Amygdala (tissue), 56 donors: ENCODE data around the gene TMEM247.
"Not testable (repeated sequence)": the region's sequence is repeated elsewhere in the genome, so short reads cannot be mapped to it uniquely, and the experiment has no call there.

Experiments
- DNase-seq, 56 donors: peaks; one replicate each; lab custom pipeline; 2025; lab: John Stamatoyannopoulos, UW

TMEM247 gene

GRCh38 chr2:46458763-46459500, 20.4 kb upstream of the TMEM247 start:
- peak in 1 of 56 donors; percentile 4 for DNase-seq

DNA sequence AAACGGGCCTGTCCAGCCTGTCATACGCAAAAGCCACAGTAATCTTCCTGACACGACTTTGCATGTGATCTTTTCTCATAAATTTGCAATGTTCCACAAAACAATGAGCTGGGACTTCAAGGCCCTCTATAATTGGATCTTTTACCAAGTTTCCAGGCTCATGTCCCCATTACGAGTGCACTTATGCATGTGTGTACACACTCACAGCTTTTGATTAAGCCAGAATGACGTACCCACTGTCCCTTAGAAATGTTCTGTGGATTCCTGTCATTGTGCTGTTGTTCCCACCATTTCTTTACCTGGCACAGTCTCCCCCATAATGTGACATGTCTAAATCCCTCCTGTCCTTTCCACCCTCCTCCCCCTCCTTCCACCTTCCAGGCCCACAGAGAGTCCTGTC, 19.7 kb upstream of the TMEM247 start:
- no peak for DNase-seq

GRCh38 chr2:46460241-46460921, 19.0 kb upstream of the TMEM247 start:
- DNase-seq: peak in 54 of 56 donors; percentile 42 to 90 (median 78)

- DNase-seq: peak in 52 of 56 donors; percentile 18 to 87 (median 61)
These were observed 18.2 kb upstream of the TMEM247 start for GRCh38 chr2:46461011-46461674.

- DNase-seq: peak in 5 of 56 donors; percentile 37 to 46 (median 40)
These were observed 17.6 kb upstream of the TMEM247 start for GRCh38 chr2:46461709-46462171.

DNA sequence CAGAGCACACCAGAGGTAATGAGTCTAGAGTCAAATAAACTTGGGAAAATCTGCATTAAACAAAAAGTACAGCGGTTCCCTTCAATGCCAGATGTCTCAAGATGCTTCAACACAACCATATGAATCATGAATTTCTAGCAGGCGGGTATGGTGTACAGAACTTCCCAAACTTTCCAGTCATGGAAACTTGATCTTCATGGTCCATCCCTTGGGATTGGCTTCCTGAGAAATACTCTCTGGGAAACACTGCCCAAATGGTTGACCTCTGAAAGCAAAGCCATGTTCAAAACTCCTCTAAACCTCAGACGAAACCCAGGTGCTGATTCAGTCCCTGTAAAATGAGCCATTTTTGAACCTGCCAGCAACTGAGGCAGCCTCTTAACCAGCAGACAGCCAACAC, 16.4 kb upstream of the TMEM247 start:
- no peak for DNase-seq

DNA sequence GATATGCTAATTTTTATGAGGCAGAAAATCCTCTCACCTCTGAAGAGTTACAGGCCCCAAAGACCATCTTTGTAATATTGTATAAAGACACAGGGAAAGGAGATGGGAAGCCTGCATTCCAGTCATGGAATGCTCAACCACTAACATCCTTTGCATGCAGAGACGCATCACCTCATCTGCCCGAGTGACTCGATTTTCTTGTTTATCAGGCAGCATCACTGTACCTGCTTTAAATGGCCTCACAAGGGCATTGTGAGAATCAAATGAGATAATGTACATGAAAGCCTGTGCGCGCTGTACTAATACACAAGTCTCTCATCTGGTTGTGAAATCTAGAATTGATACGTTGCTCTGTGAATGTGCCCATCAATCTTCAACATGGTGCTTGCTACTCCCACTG, 10.2 kb upstream of the TMEM247 start:
- DNase-seq: no peak

DNA sequence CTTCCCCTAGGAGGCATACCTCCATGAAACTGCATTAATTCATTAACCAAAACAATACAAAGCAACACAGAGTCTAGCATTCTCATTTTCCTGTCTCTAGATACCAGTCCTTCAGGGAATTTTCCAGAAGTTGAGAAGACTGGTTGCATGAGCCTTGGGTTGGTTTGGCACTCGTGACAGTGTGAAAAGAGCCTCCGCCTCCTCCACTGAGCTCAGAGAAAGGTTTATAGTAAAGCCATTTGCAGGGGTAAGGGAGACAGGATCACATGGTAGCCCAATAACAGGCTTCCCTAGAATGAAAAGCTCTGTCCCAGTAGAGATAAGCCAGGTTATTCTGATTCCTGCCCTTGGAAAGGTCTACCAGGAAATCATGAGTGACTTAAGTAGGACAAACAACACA, 9.7 kb upstream of the TMEM247 start:
- no peak for DNase-seq

GRCh38 chr2:46470114-46470628, 9.2 kb upstream of the TMEM247 start:
- peak in 4 of 56 donors; percentile 13 to 30 (median 16) for DNase-seq

GRCh38 chr2:46471019-46471583, 8.3 kb upstream of the TMEM247 start:
- DNase-seq: no peak

GRCh38 chr2:46471697-46472096, 7.7 kb upstream of the TMEM247 start:
- no peak for DNase-seq

DNA sequence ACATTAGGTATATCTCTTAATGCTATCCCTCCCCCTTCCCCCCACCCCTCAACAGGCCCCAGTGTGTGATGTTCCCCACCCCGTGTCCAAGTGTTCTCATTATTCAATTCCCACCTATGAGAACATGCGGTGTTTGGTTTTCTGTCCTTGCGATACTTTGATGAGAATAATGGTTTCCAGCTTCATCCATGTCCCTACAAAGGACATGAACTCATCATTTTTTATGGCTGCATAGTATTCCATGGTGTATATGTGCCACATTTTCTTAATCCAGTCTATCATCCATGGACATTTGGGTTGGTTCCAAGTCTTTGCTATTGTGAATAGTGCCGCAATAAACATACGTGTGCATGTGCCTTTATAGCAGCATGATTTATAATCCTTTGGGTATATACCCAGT, 7.2 kb upstream of the TMEM247 start:
- not testable (repeated sequence) for DNase-seq

GRCh38 chr2:46477462-46477861, 1.9 kb upstream of the TMEM247 start:
- not testable (repeated sequence) for DNase-seq

GRCh38 chr2:46477925-46478324, 1.4 kb upstream of the TMEM247 start:
- DNase-seq: no peak

GRCh38 chr2:46480562-46480961, 1.2 kb downstream of the TMEM247 start:
- DNase-seq: no peak

GRCh38 chr2:46481198-46482193, 2.1 kb downstream of the TMEM247 start:
- DNase-seq: no peak

DNA sequence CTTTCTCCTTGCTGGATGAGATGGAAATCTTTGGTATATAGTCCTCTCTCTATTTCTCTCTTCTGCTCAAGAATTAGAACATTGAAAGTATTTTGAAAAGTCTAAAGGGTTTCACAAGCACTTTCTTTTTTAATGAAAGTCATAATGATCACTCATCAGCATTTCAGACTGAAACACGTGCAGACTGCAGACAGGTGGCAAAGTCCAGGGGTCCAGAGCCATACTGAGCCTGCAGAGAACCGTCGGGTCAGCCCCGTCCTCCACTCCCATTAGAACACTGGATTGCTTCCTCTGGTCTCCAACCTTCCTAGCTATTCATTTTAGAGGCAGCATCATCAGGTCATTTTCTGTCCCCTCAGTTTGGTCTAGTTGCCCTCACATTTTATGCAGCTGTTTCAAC, 3.1 kb downstream of the TMEM247 start:
- DNase-seq: no peak

GRCh38 chr2:46485002-46485401, 5.6 kb downstream of the TMEM247 start:
- no peak for DNase-seq

DNA sequence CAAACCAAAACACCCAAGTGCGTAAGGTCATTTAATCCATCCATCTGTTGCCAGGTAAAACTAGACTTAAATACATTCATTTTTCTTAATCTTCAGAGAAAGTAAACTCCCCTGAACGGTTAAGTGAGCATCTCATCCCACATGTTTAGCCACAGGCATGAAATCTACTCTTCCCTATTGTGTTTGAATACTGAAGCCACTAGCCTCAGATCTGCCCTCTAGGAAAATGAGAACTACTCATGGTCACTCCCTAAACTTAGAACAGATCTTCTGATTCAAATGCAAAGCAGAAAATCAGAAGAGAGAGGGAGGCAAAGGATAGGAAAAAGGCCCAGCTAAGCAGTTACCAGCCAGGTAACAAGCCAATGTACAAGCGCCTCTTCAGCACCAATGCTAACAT, 7.1 kb downstream of the TMEM247 start:
- DNase-seq: no peak
